ENCODE results near the gene BRAT1.
A peak's percentile ranks its signal among the peaks of the same experiment; 100 is the strongest.

Gene BRAT1

DNA sequence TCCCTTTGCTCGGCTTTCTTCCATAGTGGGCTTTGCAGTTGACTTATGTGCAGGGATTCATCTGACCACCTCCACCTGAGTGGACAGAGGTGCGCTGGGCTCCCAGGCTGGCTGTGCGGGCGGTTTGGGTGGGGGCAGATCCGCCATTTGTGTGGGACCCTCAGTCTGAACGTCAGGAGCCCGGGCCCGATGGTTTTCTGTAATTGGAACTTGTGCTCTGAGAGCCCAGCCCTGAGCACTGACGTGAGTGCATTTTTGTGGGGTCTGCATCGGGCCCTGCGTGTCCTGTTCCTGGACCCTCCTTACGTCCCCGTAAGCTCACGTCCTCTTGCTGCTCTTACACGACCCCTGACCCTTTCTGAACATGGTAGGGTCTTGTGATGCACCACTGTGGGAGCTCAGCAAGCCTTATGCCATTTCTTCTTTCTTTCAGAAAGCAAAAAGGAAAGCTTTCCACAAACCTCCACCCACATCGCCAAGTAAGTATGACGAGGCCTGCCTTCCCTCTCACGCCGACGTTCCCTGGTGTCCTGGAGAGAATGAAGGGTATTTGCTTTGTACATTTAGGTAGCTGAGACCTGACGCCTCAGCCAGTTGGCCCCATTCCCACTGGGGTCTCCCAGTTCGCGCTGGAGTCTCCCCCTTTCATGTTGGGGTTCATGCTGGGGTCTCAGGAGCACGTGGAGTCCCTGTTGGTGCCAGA, 13.3 kb upstream of the BRAT1 start:
- Histone ChIP-seq H3K27ac (ENCODE audit: low read depth, low read length) (no peak overlapping the region), H3K4me1 (ENCODE audit: control insufficient read depth, low read length) (peaks cover 19% of the 10 kb centered on the region), H3K4me3 (ENCODE audit: low read length) (no peak overlapping the region), H3F3A (ENCODE audit: control insufficient read depth, insufficient read depth) (0 out of 2 replicates have a peak, but pooled peaks cover 4% of the 10 kb centered on the region), H3K79me2 (ENCODE audit: control insufficient read depth, low read length) (no peaks in the 10 kb centered on the region), H3K9me3 (ENCODE audit: control insufficient read depth, insufficient read depth, low read length) (no peaks in the 10 kb centered on the region), H4K20me1 (ENCODE audit: control insufficient read depth, insufficient read depth, low read depth, low read length) (no peaks in the 10 kb centered on the region), H3K9me2 (replicated peaks; ENCODE audit: control insufficient read depth, low read length) (no peaks in the 10 kb centered on the region), H3K27me3 (ENCODE audit: control insufficient read depth, low read length) (peaks cover 8% of the 10 kb centered on the region), H3K4me2 (ENCODE audit: low read length) (no peak overlapping the region), H3K36me3 (ENCODE audit: control insufficient read depth, low read length) (no peaks in the 10 kb centered on the region)
- no peak for TF ChIP-seq EZH2phosphoT487 (IDR thresholded peaks at IDR 0.05; ENCODE audit: borderline replicate concordance, low read length)
- no peak for TF ChIP-seq CTCF (IDR thresholded peaks at IDR 0.05; ENCODE audit: low read depth, low read length, poor library complexity, severe bottlenecking)

GRCh38 chr7:2567679-2568278, 12.5 kb upstream of the BRAT1 start:
- H4K20me1 ChIP-seq (ENCODE audit: control insufficient read depth, insufficient read depth, low read depth, low read length): no peaks in the 10 kb centered on the region
- H3K4me3 ChIP-seq (ENCODE audit: low read length): peak overlapping the region; percentile 21
- peaks cover 19% of the 10 kb centered on the region for H3K4me1 ChIP-seq (ENCODE audit: control insufficient read depth, low read length)
- no peak overlapping the region for H3K27ac ChIP-seq (ENCODE audit: low read depth, low read length)
- H3K27me3 ChIP-seq (ENCODE audit: control insufficient read depth, low read length): peaks cover 8% of the 10 kb centered on the region
- H3K36me3 ChIP-seq (ENCODE audit: control insufficient read depth, low read length): no peaks in the 10 kb centered on the region
- 0 out of 2 replicates have a peak, but pooled peaks cover 4% of the 10 kb centered on the region for H3F3A ChIP-seq (ENCODE audit: control insufficient read depth, insufficient read depth)
- no peaks in the 10 kb centered on the region for H3K9me3 ChIP-seq (ENCODE audit: control insufficient read depth, insufficient read depth, low read length)
- no peaks in the 10 kb centered on the region for H3K9me2 ChIP-seq (replicated peaks; ENCODE audit: control insufficient read depth, low read length)
- no peaks in the 10 kb centered on the region for H3K79me2 ChIP-seq (ENCODE audit: control insufficient read depth, low read length)
- peak overlapping the region; percentile 41 for H3K4me2 ChIP-seq (ENCODE audit: low read length)
- TF ChIP-seq CTCF (IDR thresholded peaks at IDR 0.05; ENCODE audit: low read depth, low read length, poor library complexity, severe bottlenecking): peak; percentile 68
- TF ChIP-seq EZH2phosphoT487 (IDR thresholded peaks at IDR 0.05; ENCODE audit: borderline replicate concordance, low read length): no peak

- no peak overlapping the region for H3K27ac ChIP-seq (ENCODE audit: low read depth, low read length)
- H3K9me3 ChIP-seq (ENCODE audit: control insufficient read depth, insufficient read depth, low read length): no peaks in the 10 kb centered on the region
- H4K20me1 ChIP-seq (ENCODE audit: control insufficient read depth, insufficient read depth, low read depth, low read length): no peaks in the 10 kb centered on the region
- peaks cover 10% of the 10 kb centered on the region for H3F3A ChIP-seq (ENCODE audit: control insufficient read depth, insufficient read depth)
- H3K27me3 ChIP-seq (ENCODE audit: control insufficient read depth, low read length): peaks cover 8% of the 10 kb centered on the region
- peaks cover 19% of the 10 kb centered on the region for H3K4me1 ChIP-seq (ENCODE audit: control insufficient read depth, low read length)
- H3K4me2 ChIP-seq (ENCODE audit: low read length): peak overlapping the region; percentile 41
- no peaks in the 10 kb centered on the region for H3K9me2 ChIP-seq (replicated peaks; ENCODE audit: control insufficient read depth, low read length)
- TF ChIP-seq EZH2phosphoT487 (IDR thresholded peaks at IDR 0.05; ENCODE audit: borderline replicate concordance, low read length) (no peak), CTCF (IDR thresholded peaks at IDR 0.05; ENCODE audit: low read depth, low read length, poor library complexity, severe bottlenecking) (peak; percentile 56)
- H3K4me3 ChIP-seq (ENCODE audit: low read length): peak overlapping the region; percentile 21
- H3K79me2 ChIP-seq (ENCODE audit: control insufficient read depth, low read length): no peaks in the 10 kb centered on the region
- H3K36me3 ChIP-seq (ENCODE audit: control insufficient read depth, low read length): no peaks in the 10 kb centered on the region
These were observed 11.8 kb upstream of the BRAT1 start for GRCh38 chr7:2566890-2567678.

Measured in DOHH2 (cell line).